Panc1 (cell line): ENCODE measurements around the gene PCDHB15. TPM values are rescaled to one million over a fixed set of nuclear protein-coding genes. Genes with fewer than 3 reads are reported as not detected.
"Not testable (repeated sequence)": the region's sequence is repeated elsewhere in the genome, so short reads cannot be mapped to it uniquely, and the experiment has no call there.

Source experiments
- ATAC-seq: fragments of 200-7000 bp; cut with Tn5 transposase; 2 replicates; pipeline ENCODE4 v1.9.1; 2020; ENCODE audit warnings: mild to moderate bottlenecking, moderate library complexity
- BruUV-seq: library from RNA; stranded (reverse); fragments of 400-500 nt; replicated peaks from 2 replicates; lab custom pipeline; 2021; lab: Mats Ljungman, UMichigan
- CTCF ChIA-PET: fragments of 300-600 bp; sonication (Branson Sonifier 250); formaldehyde crosslinking; loops from one replicate; lab custom pipeline; 2022; ENCODE audit warnings: antibody characterized with exemption; lab: Charles Lee
- POLR2A ChIA-PET: fragments of 300-600 bp; sonication (Branson Sonifier 250); formaldehyde crosslinking; loops from one replicate; lab custom pipeline; 2022; ENCODE audit warnings: antibody characterized with exemption; lab: Charles Lee
- DNase-seq: peaks from one replicate; pipeline ENCODE4 v3.0.0-alpha.2; 2010; ENCODE audit warnings: low read depth, low spot score
- H3K27ac ChIP-seq: 2 replicates; pipeline ENCODE4 v1.5.1; 2011; ENCODE audit warnings: mild to moderate bottlenecking, low read length, inconsistent platforms
- H3K27me3 ChIP-seq: fragments of 200-500 bp; sonication (Bioruptor generic); 2 replicates; pipeline ENCODE4 v1.6.0; 2014; ENCODE audit warnings: low read length, inconsistent platforms; ENCODE audit not compliant: control insufficient read depth, insufficient read depth
- H3K36me3 ChIP-seq: fragments of 200-500 bp; sonication (Bioruptor generic); 2 replicates; pipeline ENCODE4 v1.5.1; 2014; ENCODE audit warnings: inconsistent platforms, mild to moderate bottlenecking, low read length, moderate library complexity; ENCODE audit not compliant: control insufficient read depth, insufficient read depth
- H3K4me1 ChIP-seq: 2 replicates; pipeline ENCODE4 v1.5.1; 2011; ENCODE audit warnings: inconsistent platforms, mild to moderate bottlenecking, low read length, moderate library complexity; ENCODE audit not compliant: control insufficient read depth, insufficient read depth
- H3K4me3 ChIP-seq, 2 experiments: 2 replicates each; pipeline ENCODE4 v1.5.1; 2011 to 2012; ENCODE audit warnings: low read depth in 2 of 2, low read length in 2 of 2, mild to moderate bottlenecking in 2 of 2, inconsistent platforms in 1 of 2, moderate library complexity in 1 of 2
- H3K9me3 ChIP-seq: fragments of 200-500 bp; sonication (Bioruptor generic); 2 replicates; pipeline ENCODE4 v1.5.1; 2014; ENCODE audit warnings: low read depth, mild to moderate bottlenecking, inconsistent platforms, low read length, moderate library complexity; ENCODE audit not compliant: control insufficient read depth, insufficient read depth
- CTCF ChIP-seq: fragments of 450-650 bp; IDR thresholded peaks from 2 replicates; pipeline ENCODE4 v1.5.1; 2017; ENCODE audit warnings: mild to moderate bottlenecking
- TCF7L2 ChIP-seq: IDR thresholded peaks from 2 replicates; pipeline ENCODE4 v1.6.1; 2011; ENCODE audit warnings: mild to moderate bottlenecking, low read depth, low read length, inconsistent platforms
- in situ Hi-C: cut with HindIII; loops from 2 replicates; pipeline ENCODE4 v1.10.0; 2016; ENCODE audit warnings: low sequenced_read_pairs, low pct_unique_long_range_greater_than_20kb
- intact Hi-C: fragments of 100-400 bp; cut with micrococcal nuclease; formaldehyde crosslinking; loops from one replicate; pipeline ENCODE4 v1.10.0; 2022; ENCODE audit not compliant: unreplicated experiment
- total RNA-seq: library from RNA; stranded (reverse); gene quantifications from one replicate; pipeline ENCODE4 v1.2.1, GENCODE V29; 2021; ENCODE audit not compliant: unreplicated experiment

The PCDHB15 gene
- total RNA-seq, 1 experiment from 2014 or later: 0.15 TPM

DNA sequence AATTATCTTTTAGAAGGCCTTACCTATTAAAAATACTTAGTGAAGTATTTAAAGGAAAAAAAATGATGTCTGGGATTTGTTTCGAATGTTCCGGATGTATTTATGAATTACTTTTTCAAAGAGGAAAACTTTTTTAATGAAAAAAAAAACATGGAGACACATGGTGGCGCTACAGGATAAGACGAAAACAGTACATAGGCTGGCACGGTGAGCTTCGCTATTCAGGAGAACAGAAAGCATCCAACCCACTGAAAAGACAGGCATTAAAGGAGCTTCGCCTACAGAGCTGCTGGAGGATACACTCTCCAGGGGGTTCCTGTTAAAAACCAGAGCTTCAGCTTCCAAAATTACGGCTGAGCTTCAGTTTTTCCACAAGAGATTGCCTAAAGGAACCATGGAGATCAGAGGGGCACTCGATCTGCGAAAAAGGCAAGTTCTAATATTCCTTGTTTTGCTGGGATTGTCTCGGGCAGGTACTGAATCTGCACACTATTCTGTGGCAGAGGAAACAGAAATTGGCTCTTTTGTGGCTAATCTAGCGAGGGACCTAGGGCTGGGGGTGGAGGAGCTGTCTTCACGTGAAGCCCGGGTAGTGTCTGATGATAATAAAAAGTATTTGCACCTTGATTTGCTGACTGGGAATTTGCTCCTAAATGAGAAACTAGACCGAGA, 21.9 kb upstream of the PCDHB15 start, which contains the start of gene PCDHB14:
Gene PCDHB14 (plus strand): TSS at position 232 of the 672 bp plus-strand sequence. CDS start 163 bp downstream, at position 395.
- Histone ChIP-seq H3K4me1 (no peaks in the 10 kb centered on the region), H3K9me3 (peaks cover 11% of the 10 kb centered on the region; the same call in 1 of the 2 replicates), H3K4me3 (peak within 1 kb of the TSS; percentile 35 to 51), H3K27ac (no peak within 1 kb of the TSS), H3K36me3 (no peaks in the 10 kb centered on the region), H3K27me3 (peaks cover 3% of the 10 kb centered on the region; the same call in 1 of the 2 replicates)
- CTCF ChIA-PET: interaction anchor here (0.6 to 2.1 kb wide), 16 partner anchors 17 to 395 kb away, joined by 3 to 12 read pairs (median 4); partner anchors contain the start of genes DIAPH1, PCDHB10, PCDHB11 and PCDHB2
- TF ChIP-seq CTCF (peak; percentile 72), TCF7L2 (no peak)
- POLR2A ChIA-PET: interaction anchor here (0.5 kb wide), 1 partner anchor 335 kb away, joined by 3 read pairs; no protein-coding TSS in a partner anchor
- BruUV-seq: no TSS peak
- ATAC-seq (peak; percentile 94), DNase-seq (peak; percentile 22)
- in situ Hi-C loops (no loop called here), intact Hi-C loops (loop anchor here (5.0 kb wide), 2 partner anchors 189 to 339 kb away; partner anchors contain the start of gene PCDHGA10)

GRCh38 chr5:141224844-141225243, 20.4 kb upstream of the PCDHB15 start:
- H3K27me3 ChIP-seq, H3K9me3 ChIP-seq, H3K4me1 ChIP-seq, H3K27ac ChIP-seq, POLR2A ChIA-PET, DNase-seq, BruUV-seq, CTCF ChIA-PET, H3K4me3 ChIP-seq, in situ Hi-C loops, ATAC-seq, H3K36me3 ChIP-seq: not testable (repeated sequence)
- intact Hi-C loops: loop anchor here (5.0 kb wide), 2 partner anchors 187 to 337 kb away; partner anchors contain the start of gene PCDHGA10

GRCh38 chr5:141225421-141225820, 19.8 kb upstream of the PCDHB15 start:
- intact Hi-C loops, H3K4me3 ChIP-seq, CTCF ChIA-PET, H3K9me3 ChIP-seq, H3K36me3 ChIP-seq, ATAC-seq, H3K27ac ChIP-seq, DNase-seq, in situ Hi-C loops, BruUV-seq, H3K27me3 ChIP-seq, H3K4me1 ChIP-seq: not testable (repeated sequence)
- POLR2A ChIA-PET: interaction anchor here (0.6 kb wide), 1 partner anchor 29 kb away, joined by 3 read pairs; no protein-coding TSS in a partner anchor

DNA sequence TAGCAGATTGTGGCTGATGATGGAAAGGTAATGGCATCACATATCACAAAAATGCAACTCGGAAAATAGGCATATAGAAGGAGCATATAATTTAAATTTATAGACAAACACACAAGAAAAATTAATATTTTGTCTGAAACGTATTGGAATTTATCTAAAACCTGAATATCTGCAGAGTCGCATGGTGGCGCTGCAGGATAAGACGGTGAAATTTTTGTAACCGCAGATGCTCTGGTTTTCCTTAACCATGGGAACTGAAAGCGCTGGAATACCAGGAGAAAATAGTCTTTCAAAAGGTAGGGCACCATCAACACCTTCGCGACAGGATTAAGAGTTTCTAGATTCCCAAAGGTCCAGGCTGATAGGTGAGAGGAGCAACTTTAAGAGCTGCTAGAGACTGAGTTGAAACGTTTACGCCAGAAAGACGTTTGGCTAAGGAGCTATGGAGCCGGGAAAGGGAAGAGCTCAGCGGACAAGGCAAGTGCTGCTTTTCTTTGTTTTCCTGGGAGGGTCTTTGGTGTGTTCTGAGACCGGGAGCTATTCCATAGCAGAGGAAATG, 11.0 kb upstream of the PCDHB15 start:
- POLR2A ChIA-PET: no interaction called here
- H3K4me1 ChIP-seq: no peaks in the 10 kb centered on the region
- intact Hi-C loops (no loop called here), in situ Hi-C loops (no loop called here)
- no peaks in the 10 kb centered on the region for H3K27me3 ChIP-seq
- peaks cover 61% of the 10 kb centered on the region for H3K9me3 ChIP-seq
- TF ChIP-seq TCF7L2 (no peak), CTCF (peak; percentile 10; the same call in 1 of the 2 replicates)
- H3K27ac ChIP-seq: no peak overlapping the region
- DNase-seq (no peak), ATAC-seq (no peak)
- no peak overlapping the region for H3K4me3 ChIP-seq
- no TSS peak for BruUV-seq
- CTCF ChIA-PET: no interaction called here
- no peaks in the 10 kb centered on the region for H3K36me3 ChIP-seq

DNA sequence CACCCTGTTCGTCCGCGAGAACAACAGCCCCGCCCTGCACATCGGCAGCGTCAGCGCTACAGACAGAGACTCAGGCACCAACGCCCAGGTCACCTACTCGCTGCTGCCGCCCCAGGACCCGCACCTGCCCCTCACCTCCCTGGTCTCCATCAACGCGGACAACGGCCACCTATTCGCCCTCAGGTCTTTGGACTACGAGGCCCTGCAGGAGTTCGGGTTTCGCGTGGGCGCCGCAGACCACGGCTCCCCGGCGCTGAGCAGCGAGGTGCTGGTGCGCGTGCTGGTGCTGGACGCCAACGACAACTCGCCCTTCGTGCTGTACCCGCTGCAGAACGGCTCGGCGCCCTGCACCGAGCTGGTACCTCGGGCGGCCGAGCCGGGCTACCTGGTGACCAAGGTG, 9.3 kb upstream of the PCDHB15 start:
- H3K4me3 ChIP-seq, DNase-seq, H3K27me3 ChIP-seq, intact Hi-C loops, BruUV-seq, H3K4me1 ChIP-seq, H3K27ac ChIP-seq, in situ Hi-C loops, H3K36me3 ChIP-seq, POLR2A ChIA-PET, ATAC-seq, CTCF ChIA-PET: not testable (repeated sequence)
- peaks cover 70% of the 10 kb centered on the region for H3K9me3 ChIP-seq
